ENCODE measurements around the gene ANK2.

DNA sequence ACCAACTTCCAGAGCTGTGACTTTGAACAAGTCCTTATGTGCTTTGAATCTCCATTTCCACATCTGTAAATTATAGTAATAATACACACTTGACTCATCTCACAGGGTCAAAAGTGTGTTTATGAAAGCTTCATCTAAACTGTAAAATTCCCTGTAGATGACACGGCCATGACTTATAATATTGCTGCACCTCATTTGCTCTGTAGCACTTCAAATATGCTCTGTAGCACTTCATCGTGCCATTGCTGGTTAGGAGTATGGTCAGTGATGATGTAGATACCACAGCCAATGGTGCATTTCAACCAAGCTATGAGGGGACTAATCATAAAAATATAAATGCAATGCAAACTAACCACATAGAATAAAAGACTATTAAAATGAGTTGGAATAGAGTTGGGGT, 318.6 kb downstream of the ANK2 start:
- TF ChIP-seq CTCF (IDR thresholded peaks at IDR 0.05; ENCODE audit: low read depth, low read length, missing input control) (no peak), RAD21 (IDR thresholded peaks at IDR 0.05) (no peak), YY1 (IDR thresholded peaks at IDR 0.05) (no peak), REST (IDR thresholded peaks at IDR 0.05) (no peak), ATF3 (IDR thresholded peaks at IDR 0.05) (no peak), TAF1 (conservative IDR thresholded peaks at IDR 0.05) (no peak), FOXA2 (IDR thresholded peaks at IDR 0.05) (no peak), JUND (IDR thresholded peaks at IDR 0.05) (no peak), EGR1 (IDR thresholded peaks at IDR 0.05; ENCODE audit: low read depth in 2 of 2) (no peak), FOXA1 (IDR thresholded peaks at IDR 0.05) (no peak)
- TF ChIP-seq, protein P1, sequence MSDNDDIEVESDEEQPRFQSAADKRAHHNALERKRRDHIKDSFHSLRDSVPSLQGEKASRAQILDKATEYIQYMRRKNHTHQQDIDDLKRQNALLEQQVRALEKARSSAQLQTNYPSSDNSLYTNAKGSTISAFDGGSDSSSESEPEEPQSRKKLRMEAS (IDR thresholded peaks at IDR 0.05): no peak

Data from liver (tissue), 3 donors.